COLO668 (cell line): ENCODE measurements around the gene LRRC47.
"Not testable (repeated sequence)": the region's sequence is repeated elsewhere in the genome, so short reads cannot be mapped to it uniquely, and the experiment has no call there.

Experiments used
- DNase-seq: peaks from one replicate; lab custom pipeline; 2025; ENCODE audit not compliant: unreplicated experiment; lab: John Stamatoyannopoulos, UW

LRRC47 gene

DNA sequence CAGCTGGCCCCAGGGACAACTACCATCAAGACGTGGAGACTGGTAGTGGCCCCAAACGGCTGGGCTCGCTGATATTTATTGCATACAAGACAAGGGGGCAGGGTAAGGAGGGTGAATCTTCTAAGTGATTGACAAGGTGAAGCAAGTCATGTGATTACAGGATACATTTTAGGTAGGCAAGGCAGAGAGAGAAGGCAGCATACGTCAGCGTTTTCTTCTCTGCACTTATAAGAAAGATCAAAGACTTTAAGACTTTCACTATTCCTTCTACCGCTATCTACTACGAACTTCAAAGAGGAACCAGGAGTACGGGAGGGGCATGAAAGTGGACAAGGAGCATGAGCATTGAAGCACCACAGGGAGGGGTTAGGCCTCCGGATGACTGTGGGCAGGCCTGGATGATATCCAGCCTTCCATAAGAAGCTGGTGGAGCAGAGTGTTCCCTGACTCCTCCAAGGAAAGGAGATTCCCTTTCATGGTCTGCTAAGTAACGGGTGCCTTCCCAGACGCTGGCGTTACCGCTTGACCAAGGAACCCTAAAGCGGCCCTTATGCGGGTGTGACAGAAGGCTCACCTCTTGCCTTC, 47.9 kb downstream of the LRRC47 start:
- not testable (repeated sequence) for DNase-seq

DNA sequence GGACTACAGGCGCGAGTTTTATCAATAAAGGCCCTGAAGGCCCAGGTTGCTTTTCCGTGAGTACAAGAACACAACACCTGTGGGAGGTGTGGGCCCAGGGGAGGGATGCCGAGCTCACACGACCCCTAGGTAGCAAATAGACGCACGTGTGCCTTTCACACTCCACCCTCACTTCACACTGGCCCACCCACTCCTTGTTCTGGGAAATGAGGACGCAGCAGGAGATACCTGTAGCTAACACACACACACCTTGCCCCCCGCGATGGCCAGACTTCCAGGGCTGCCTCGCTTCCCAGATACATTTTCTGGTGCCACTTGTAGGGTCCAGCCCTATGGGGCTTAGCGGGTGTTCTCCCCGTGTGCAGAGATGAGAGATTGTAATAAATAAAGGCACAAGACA, 48.4 kb downstream of the LRRC47 start:
- no peak for DNase-seq

DNA sequence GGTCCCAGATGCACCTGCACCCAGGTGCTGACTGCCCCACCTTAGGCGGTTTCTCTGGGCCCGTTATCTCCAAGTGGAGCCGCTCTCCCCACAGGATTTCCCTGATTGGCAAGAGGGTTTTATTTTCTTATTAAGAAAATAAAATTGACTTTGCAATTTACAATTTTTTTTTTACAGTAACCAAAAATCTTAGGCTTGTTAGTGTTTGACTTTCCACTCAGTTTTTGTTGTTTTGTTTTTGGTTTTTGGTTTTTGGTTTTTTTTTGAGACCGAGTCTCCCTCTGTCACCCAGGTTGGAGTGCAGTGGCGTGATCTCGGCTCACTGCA, 48.8 kb downstream of the LRRC47 start:
- DNase-seq, result no peak

DNA sequence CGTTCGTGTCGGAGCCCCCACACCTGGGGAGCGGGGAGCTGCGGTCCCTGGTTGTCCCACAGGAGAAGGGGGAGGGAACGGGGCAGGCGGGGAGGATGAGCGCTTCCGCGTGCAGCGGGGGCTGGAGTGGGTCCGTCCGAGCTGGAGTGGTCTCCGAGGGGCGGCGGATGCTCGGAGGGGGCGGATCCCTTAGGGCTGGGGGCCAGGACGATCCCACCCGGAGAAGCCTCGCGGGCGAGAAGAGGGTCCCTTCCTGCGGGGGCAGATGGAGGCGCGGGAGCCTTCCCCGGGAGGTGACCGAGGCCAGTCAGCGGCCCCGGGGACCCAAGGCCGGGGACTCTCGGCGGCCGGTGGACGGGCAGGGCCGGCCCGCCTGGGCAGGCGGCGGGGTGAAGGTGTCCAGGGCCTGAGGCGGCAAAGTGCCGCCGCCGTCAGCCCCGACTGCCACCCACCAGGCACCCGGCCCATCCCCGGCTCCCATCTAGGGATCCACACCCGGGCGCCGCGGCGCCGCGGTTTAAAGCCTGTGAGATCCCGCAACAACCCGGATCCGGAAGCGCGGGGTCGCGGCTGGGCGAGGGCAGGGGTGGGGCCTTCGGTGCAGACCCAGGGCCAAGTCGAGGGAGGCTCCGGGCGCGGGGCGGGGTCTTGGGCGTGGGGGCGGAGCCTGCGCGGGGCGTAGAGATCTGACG, 49.3 kb downstream of the LRRC47 start:
- peak; percentile 97 for DNase-seq

DNA sequence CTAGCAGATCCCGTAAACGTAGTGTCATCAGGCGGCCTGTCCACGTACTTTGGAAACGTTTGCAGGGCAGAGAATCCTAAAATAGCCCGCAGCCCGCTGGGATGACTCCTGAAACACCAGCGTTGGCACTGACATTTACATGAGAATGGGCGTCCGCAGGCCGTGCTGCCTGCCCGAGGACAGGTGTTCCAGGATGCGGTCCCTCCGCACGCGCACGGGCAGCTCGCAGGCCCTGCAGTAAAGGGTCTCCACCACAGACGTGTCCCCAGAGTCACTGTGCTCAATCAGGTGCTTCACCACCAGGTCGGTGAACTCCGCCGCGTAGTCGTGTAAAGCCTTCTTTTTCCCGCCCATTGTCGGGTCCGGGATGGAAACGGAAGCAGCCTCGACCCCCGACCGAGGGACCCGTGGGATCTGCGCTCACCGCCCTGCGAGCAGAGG, 49.9 kb downstream of the LRRC47 start:
- DNase-seq, result peak; percentile 60

DNA sequence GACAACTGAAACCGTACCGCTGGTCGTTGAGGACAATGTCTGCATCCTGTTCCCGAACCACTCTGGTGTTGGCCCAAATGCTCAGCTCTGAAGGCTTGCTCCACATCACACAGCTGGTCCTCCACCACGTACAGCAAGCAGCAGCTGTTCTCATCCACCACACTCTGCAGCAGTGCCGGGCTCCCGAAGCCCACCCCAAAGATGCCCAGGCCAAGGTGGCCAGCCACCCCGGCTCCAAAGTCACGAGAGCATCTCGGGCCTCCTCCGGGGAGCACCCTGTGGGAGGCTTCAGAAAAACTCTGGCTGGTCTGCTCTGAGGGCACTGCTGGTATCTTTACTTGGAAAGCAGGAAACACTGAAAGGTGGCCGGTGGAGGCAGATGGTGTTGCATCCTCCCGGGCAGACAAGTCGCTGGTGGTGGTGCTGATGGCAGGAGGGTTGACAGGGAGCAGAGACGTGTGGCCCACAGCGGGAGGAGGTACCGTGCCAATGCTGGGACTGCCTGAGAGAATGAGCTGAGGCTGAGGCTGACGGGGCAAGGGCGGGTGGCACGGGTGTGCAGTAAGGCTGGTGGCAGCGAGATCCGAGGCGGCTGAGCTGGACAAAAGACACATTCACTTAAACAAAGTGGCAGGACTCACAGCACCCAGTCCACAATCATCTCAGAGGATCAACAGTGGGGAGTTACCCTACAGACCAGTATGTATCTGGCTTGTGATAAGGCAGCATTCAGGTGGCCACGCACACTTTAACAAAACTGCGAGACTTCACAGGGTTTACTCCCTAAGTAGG, 50.5 kb downstream of the LRRC47 start:
- DNase-seq, result no peak

DNA sequence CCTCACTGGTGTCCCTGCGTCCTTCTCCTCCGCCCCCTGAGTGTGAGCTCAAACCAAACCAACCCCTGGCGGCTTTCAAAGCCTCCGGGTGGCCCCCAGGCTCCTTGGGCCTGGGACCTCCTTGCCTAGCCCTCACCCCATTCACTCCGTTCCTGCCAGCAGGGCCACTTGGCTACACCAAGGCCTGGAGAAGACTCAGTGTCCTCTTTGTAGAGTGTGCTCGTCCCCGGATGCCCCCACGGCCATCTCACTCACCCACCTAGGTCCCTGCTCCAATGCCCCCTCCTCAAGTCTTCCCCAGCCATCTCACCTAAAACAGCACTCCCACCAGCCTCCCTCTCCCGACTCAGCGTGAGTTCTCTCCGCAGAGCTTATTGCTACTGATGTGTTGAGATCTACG, 51.2 kb downstream of the LRRC47 start:
- no peak for DNase-seq

DNA sequence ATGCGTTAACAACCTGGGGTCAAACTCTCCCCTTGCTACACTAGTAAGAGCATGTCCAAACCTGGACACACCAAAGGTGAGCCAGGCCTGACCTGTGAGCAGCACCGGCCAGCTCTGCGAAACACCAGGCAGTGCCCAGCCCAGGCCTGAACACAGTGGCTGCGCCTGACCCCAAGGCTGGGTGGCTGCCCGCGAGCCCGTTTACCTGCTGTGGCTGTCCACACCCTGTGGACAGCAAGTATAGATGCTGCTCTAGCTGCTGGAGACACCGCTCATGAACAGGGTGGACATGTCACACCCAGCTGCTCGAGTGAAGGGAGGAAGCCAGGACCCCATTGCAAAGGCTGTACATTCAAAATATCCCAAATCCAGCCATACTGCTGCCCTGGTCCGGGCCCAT, 51.7 kb downstream of the LRRC47 start:
- no peak for DNase-seq

DNA sequence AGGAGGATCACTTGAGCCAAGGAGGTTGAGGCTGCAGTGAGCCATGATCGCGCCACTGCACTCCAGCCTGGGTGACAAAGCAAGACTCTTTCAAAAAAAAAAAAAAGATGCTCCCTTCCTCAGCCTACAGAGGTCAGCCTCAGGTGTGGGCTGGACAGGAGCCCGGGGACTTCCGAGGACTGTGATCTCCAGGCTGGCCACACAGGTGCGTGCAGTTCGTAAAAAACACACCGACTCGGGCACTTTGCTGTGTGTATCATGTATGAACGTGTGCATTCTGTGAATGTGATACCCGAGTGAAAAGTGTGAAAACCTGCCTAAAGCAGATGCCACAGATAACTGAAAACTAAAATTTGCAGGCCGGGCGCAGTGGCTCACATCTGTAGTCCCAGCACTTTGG, 52.5 kb downstream of the LRRC47 start:
- no peak for DNase-seq

DNA sequence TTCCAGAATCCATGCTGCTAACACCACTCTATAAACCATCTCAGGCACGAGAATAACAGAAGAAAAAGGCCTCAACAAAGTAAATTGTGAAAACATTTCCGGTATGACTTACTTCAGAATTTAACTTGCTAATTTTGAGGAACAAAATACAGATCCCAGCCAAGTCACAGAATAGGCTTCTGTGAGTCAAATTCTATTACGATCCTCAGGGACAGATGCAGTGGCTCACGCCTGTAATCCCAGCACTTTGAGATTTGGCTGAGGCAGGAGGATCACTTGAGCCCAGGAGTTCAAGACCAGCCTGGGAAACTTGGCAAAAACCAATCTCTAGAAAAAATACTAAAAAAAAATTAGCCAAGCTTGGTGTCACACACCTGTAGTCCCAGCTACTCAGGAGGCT, 52.9 kb downstream of the LRRC47 start:
- DNase-seq, result no peak

DNA sequence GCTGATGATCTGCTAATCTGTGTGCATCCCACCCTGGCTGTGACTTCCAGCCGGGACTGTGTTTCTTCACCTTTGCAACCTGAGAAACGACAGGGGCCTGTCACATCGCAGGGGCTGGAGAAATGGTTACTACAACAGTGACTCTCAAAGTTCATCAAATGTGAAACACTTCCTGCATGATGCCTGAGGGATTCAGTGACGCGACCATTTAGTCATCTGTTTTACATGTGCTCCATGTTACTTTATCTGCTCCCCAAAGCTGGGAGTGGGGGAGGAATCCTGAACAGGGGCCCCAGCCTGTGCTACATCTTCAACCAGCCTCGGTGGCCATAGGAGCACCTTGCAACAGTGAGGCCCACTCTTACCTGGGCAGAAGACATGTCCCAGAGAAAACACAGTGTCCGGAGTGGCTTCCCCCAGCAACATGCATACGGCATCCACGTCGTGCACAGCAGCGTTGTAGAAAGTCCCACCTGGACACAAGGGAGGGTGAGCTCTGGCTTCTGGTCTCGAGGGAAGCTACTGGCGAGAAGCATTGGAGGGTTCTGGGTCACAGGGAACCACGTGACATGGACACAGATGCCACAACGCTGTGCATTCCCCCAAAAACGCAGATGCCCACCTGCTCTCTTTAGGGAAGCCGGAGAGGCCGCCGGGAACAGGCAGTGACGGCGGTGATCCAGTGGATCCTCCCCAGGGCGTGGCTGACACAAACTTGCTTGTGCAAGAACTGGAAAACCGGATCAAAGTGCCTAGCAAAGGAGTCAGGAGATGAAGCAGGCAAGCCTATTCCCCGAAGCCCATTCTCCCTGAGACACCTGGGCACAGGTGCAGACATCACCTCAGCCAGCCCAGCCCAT, 53.6 kb downstream of the LRRC47 start:
- no peak for DNase-seq

DNA sequence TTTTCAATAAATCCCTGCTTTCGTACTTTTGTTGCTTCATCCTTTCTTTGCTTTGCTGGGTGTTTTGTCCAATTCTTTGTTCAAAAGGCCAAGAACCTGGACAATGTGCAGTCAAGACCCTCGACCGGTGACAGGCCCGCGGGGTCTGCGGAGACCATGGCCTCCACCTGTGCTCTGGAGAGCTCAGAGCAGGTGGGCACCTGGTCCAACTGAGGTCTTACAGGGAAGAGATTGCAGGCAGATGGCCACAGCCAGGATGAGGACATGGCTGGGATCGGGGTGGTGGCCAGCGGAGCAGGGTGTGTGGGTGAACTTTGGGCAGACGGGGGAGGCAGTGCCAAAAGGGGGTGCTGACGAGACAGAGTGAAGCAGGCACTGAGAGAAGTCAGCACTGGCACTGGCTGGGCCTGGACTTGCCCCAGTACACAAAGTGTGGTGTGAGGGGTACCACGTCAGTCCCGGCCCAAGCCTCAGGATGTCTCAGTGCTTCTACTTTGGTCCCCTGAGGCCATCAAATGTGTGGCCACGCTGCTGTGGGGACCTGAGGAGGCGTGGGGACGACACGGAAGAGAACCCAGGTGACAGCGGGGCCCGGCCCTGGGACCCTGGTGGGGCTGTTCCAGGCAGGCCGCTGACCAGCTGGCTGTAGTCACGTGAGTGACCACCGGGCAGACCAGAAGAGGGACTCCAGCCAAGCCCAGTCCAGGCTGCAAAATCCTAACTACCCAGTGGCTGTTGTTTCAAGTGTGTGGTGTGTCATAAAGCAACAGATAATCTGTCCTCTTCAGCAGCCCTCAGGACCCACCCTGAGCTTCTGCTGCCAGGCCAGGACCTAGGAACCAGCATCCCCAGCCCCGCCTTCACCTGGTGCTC, 54.5 kb downstream of the LRRC47 start:
- DNase-seq, result no peak

DNA sequence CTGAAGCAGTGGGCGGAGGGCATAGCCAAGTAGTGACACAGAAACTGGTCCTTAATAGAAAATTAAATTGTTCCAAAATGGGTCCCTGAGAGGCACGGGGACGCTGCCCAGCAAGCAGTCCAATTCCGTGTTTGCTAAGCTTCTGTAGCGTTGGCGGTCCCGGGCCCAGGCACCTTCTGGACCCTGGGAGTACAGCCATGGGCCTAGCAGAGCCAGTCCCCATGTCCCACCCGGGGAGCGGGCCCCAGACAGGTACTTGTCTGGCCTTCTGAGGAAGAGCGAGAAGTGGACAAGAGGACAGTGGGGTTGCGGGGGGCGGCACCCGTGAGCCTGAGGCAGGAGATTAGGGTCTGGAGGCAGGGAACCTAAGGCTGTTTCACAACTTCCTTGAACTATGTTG, 55.5 kb downstream of the LRRC47 start:
- no peak for DNase-seq

DNA sequence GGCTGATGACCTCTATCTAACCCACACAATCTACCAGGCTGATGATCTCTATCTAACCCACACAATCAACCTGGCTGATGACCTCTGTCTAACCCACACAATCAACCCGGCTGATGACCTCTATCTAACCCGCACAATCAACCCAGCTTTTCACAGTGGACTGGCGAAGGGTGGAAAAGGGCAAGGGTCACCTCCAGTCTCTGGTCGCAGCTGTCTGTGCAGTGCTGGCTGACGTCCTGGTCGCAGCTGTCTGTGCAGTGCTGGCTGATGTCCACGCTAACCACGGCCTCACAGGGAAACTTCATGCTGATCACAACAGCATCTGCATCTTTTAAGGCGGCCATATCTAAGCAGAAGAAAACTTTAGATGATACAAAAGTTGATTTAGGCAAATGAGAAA, 56.3 kb downstream of the LRRC47 start:
- no peak for DNase-seq

DNA sequence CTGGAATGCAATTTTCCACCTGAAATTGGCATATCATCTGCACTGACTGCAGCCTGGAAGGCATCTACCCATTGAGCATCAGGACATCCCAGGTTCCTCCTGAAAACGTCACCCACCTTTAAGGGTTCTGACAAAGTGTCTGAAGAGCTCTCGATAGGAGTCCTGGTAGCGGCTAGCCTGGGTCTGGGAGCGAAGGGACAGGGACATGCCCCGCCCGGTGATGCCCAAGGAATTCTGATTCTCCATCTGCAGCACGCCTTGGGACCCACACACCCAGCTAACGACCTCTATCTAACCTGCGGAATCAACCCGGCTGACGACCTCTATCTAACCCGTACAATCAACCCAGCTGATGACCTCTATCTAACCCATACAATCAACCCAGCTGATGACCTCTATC, 57.4 kb downstream of the LRRC47 start:
- no peak for DNase-seq

DNA sequence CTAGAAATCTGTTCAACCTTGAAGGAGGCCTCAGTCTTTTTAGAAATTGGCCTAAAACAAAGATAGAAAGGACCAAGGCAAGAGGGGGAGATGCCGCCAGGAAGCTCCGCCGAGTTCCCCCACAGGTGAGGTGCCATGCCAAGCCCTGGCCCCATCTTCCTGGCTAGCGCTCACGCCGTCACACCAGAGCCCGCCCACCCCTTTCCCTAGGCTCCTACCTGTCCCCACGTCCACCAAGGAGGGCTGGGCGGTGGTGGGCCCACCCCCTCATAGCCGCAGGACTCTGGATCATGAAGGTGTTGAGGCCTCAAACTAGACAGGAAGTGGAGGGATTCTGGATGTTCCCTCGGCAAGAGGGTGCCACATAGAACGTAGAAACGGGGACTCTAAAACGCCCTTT, 59.6 kb downstream of the LRRC47 start:
- DNase-seq, result no peak

DNA sequence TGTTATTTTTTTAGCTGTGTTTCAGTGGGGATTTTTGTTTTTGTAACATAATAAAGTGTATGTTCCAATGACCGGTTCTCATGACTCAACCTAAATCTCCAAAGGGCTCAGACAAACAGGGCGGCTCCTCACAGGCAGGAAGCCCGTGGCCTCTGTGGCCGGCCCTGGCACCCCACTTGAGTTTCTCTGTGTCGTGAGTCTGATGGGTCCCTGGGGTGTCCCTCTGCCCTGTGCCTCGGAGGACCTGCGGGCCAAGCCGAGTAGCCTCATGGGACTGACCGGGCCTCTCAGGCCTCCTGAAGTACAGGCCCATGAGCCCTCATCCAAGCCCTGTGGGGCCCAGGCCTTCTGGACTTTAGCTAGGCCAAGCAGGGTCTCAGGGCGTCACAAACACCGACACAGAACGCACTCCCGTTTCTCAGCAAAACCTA, 60.2 kb downstream of the LRRC47 start:
- no peak for DNase-seq

DNA sequence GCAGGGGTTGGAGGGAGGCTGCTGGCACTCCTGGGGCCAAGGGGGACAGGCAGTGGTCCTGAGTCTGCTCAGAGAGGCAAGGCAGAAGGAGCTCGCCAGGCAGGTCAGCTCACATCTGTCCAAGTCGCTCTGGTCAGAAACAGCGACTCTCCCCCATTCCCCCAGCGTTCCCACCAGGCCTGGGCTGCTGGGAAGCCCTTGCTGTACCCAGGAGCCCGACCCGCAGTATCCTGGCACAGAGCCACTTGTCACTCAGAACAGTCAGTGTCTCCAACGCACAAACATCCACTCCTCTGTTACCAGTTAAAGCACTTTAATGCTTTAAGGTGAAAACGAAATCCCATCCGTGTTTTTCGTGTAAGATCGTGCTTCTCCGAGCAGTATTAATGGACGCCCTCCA, 60.6 kb downstream of the LRRC47 start:
- no peak for DNase-seq

DNA sequence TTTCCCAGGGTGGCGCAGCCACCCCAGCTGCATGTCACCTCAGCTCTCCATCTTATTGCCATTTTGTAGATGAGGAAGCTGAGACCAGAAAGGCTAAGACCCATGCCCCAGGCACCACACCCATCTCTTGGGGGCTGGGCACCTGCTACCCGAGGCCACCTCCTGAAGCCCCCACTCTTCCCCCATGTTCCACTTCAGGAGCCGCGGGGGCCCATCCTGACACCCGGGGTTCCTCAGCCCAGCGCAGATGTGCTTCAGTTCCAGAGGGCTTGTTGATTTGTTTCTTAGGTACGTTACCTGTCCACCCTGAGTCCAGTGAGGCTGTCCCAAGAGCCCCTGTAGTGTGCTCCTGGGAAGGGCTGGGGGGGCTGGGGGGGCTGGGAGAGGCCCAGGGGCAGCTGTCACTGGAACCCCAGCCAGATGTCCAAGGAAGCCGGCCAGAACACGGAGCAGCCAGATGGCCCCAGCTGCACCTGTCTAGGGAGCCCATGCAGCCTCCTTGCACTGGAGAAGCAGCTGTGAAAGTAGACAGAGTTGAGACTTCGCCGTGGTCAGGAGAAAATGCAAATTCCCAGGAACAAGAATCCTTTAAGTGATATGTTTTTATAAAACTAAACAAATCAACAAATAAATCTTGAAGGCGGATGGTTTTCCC, 61.1 kb downstream of the LRRC47 start:
- DNase-seq, result no peak

DNA sequence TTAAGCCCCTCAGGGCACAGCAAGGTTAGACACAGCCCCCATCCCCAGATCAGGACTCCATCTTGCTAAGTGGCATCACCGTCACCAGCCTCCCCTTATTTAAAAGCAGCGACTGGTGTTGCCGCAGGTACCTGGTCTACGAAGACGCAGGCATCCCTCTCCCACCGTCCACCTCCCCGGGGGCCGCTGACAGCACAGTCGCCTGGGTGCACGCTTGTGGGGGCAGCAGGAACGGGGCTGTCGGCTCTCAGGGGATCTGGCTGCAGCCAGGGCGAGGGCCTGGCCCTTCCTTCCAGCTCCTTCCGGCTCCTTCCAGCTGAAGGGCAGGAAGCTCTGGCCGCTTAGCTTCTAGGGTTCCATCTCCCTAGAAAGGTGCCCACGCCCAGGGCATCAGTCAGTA, 61.7 kb downstream of the LRRC47 start:
- no peak for DNase-seq
